Esophagus muscularis mucosa (tissue), 4 donors: ENCODE results near the gene MYO15B.

ENCODE experiments used
- CTCF ChIP-seq, 3 experiments: fragments of 200-600 bp in 2 of 3; fragments of 450-650 bp in 1 of 3; sonication (generic) in 2 of 3; IDR thresholded peaks; one replicate each; pipeline ENCODE4 v1.5.1; 2017 to 2019; ENCODE audit warnings: antibody characterized with exemption in 3 of 3, mild to moderate bottlenecking in 2 of 3, moderate library complexity in 1 of 3
- EP300 ChIP-seq: sonication (generic); formaldehyde crosslinking; IDR thresholded peaks from one replicate; pipeline ENCODE4 v1.6.1; 2017; ENCODE audit warnings: antibody characterized with exemption
- POLR2A ChIP-seq: fragments of 450-650 bp; IDR thresholded peaks from one replicate; pipeline ENCODE4 v1.6.1; 2017; ENCODE audit warnings: antibody characterized with exemption, moderate library complexity, mild to moderate bottlenecking, low read depth
- POLR2AphosphoS5 ChIP-seq, 2 donors: sonication (generic); formaldehyde crosslinking; IDR thresholded peaks; one replicate each; pipeline ENCODE4 v1.6.1; 2017; ENCODE audit warnings: antibody characterized with exemption in 2 of 2

- TF ChIP-seq CTCF (IDR thresholded peaks at IDR 0.05) (no peak), POLR2A (no peak), POLR2AphosphoS5 (IDR thresholded peaks at IDR 0.05) (no peak), EP300 (no peak)
These were observed 16.8 kb upstream of the MYO15B start for GRCh38 chr17:75570772-75571171.
